Measurements from ENCODE around the gene RBMS1. TPM values are rescaled to one million over a fixed set of nuclear protein-coding genes. Genes with fewer than 3 reads are reported as not detected.

The RBMS1 gene, protein sequence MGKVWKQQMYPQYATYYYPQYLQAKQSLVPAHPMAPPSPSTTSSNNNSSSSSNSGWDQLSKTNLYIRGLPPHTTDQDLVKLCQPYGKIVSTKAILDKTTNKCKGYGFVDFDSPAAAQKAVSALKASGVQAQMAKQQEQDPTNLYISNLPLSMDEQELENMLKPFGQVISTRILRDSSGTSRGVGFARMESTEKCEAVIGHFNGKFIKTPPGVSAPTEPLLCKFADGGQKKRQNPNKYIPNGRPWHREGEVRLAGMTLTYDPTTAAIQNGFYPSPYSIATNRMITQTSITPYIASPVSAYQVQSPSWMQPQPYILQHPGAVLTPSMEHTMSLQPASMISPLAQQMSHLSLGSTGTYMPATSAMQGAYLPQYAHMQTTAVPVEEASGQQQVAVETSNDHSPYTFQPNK
- 59.8 and 69.0 TPM in 2 replicates for total RNA-seq

DNA sequence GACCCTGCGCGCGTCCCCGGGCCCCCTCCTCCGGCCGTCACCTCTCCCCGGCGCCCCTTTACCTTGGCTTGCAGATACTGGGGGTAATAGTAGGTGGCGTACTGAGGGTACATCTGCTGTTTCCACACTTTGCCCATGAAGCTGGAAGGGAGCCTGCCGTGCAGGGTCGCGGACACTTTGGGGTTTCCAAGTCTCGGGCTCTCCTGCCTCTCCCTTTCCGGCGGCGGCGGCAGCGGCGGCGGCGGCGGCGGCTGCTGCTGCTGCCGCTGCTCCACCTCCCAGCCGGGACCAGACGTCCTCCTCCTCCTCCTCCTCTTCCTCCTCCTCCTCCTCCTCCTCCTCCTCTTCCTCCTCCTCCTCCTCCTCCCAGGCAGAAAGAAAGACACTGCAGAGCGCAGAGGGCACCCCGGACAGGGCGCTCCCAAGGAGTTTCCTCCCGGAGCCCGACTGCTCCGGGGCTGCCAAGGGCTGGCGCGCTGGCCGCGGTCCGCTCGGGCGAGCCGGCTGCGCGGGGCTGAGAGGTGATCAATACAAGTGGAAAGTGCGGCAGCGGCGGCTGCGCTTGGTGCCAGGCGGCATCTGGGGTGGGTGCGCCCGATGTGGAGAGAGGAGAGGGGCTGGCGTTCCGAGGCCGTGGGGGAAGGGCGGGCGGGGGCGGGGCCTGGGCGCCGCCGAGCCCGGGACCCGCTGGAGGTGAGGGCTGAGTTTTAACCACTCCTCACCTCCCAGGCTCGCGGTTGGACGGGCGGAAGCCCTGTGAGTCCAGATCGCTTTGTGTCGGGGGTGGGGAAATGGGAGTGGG is at the start of gene RBMS1:
TSS of gene RBMS1 (minus strand) at position 581 of the 802 bp plus-strand sequence. CDS start at position 137, 444 bp downstream.

All from epithelial cell of umbilical artery (primary cell).